ENCODE measurements around the gene FAM110D.

DNA sequence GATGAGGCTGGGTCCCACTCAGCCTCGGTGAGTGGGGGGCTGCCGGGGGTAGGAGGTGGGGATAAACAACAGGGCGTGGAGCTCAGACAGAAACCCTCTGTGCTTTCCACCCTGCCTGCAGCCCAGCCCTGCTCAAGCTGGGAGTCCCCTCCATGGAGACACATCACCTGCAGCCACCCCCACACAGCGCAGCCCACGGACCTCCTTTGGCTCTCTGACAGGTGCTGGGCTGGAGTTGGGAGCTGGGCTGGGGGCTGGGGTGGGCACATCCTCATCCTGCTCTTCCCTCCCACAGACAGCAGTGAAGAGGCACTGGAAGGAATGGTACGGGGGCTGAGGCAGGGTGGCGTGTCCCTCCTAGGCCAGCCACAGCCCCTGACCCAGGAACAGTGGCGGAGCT is 29.6 kb downstream of the FAM110D start:
- TF ChIP-seq, protein P1, sequence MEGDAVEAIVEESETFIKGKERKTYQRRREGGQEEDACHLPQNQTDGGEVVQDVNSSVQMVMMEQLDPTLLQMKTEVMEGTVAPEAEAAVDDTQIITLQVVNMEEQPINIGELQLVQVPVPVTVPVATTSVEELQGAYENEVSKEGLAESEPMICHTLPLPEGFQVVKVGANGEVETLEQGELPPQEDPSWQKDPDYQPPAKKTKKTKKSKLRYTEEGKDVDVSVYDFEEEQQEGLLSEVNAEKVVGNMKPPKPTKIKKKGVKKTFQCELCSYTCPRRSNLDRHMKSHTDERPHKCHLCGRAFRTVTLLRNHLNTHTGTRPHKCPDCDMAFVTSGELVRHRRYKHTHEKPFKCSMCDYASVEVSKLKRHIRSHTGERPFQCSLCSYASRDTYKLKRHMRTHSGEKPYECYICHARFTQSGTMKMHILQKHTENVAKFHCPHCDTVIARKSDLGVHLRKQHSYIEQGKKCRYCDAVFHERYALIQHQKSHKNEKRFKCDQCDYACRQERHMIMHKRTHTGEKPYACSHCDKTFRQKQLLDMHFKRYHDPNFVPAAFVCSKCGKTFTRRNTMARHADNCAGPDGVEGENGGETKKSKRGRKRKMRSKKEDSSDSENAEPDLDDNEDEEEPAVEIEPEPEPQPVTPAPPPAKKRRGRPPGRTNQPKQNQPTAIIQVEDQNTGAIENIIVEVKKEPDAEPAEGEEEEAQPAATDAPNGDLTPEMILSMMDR (conservative IDR thresholded peaks at IDR 0.05), result no peak
- no peak for TF ChIP-seq EZH2 (IDR thresholded peaks at IDR 0.05; ENCODE audit: low read depth)
